Subcutaneous adipose tissue (tissue), 4 donors: ENCODE measurements around the gene LETM1. TPM values are rescaled to one million over a fixed set of nuclear protein-coding genes. Genes with fewer than 3 reads are reported as not detected.

Experiments used
- total RNA-seq, 4 donors: library from RNA; depleted of rRNA; stranded (reverse); fragments of >200 nt; gene quantifications; one replicate each; pipeline ENCODE4 v1.1.0, GENCODE V29; 2016
- TF ChIP-seq, protein P1 (sequence below): fragments of 450-650 bp; IDR thresholded peaks from one replicate; pipeline ENCODE4 v1.5.1; 2016; ENCODE audit warnings: low read depth, mild to moderate bottlenecking, control low read depth, antibody characterized with exemption, moderate library complexity

The LETM1 gene
- total RNA-seq, 4 donors from 2014 or later = 26.9 to 88.9 (median 30.0) TPM

DNA sequence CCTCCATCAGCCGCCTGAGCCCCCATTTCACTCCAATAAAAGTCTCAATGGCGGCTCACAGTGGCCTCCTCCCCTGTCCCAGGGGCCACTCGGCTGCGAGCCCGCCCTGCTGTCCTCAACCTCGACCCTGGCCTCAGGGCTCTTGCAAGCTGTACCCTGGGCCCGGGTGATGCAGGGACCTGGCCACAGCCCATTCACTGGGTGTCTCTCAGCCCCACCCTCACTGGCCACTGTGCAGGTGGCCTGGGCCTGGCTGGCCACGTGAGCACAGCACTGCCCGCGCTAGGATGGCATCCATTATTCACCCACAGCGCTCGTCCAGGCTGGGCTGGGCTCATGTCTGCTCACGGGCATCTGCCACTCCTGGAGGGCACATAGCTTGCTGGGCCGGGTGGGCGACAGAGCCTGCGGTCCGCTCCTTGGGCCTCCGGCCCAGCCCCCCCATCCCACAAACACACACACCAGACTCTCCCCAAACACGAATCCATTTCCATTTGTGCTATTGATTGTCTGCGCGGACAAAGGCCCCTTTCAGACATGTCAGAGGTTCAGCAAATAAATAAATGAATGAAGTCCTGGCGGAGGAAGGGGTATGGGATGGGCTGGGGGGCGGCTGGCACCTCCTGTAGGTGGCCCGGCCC is 79.3 kb downstream of the LETM1 start:
- TF ChIP-seq, protein P1, sequence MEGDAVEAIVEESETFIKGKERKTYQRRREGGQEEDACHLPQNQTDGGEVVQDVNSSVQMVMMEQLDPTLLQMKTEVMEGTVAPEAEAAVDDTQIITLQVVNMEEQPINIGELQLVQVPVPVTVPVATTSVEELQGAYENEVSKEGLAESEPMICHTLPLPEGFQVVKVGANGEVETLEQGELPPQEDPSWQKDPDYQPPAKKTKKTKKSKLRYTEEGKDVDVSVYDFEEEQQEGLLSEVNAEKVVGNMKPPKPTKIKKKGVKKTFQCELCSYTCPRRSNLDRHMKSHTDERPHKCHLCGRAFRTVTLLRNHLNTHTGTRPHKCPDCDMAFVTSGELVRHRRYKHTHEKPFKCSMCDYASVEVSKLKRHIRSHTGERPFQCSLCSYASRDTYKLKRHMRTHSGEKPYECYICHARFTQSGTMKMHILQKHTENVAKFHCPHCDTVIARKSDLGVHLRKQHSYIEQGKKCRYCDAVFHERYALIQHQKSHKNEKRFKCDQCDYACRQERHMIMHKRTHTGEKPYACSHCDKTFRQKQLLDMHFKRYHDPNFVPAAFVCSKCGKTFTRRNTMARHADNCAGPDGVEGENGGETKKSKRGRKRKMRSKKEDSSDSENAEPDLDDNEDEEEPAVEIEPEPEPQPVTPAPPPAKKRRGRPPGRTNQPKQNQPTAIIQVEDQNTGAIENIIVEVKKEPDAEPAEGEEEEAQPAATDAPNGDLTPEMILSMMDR = no peak

DNA sequence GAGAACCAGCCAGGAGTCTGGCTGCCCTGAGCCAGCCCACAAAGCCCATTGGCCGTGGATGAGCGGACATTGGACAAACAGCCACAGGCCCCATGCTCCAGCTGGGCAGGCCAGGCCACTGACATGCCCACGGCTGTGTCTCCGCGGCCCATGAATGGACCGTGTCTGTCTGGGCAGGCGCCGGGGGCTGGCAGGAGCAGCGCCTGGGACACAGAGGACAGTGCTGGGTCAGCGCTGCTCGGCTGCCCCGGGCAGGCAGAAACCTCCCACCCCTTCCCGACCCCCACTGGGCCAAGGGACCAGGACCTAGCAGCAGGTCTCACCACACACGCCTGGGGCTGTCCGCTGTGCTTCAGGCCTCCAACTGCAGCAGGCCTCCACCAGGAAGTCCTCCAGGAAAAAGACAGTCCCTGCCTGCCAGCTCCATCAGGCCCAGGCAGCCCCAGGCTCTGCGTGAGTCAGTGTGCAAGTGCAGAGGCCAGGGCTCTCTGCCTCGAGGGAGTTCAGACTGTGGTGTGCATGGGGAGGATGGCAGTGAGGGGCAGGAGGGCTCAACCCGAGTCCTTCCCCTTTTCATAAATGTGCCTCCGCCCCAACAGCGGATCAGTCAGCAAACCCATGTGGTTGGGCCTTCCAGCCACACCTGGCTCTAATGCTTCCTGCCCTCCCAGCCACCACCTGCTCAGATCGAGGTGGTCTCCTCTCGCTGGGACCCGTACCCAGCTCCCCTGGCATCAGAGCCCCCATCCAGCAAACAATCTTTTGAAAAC is 80.0 kb downstream of the LETM1 start:
- TF ChIP-seq, protein P1 = no peak

DNA sequence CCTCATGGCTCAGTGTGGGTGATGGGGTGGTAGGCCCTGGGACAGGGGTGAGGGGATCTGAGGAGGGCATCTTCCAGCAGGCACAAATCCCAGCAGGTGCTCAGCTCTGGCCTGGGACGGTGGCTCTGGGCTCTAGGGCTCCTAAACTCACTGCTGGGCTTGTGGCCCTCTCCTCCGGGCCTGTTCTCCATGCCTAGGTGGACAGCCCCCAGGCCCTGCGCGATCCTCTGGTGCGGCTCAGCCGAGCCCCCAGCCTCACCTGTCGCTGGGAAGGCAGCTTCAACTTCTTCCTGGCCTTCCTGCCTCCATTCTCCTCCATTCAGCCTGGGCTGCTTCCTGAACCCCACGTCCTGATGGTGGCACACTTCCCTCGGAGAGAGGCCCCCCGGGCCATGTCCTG is 82.2 kb downstream of the LETM1 start:
- TF ChIP-seq, protein P1 = no peak

DNA sequence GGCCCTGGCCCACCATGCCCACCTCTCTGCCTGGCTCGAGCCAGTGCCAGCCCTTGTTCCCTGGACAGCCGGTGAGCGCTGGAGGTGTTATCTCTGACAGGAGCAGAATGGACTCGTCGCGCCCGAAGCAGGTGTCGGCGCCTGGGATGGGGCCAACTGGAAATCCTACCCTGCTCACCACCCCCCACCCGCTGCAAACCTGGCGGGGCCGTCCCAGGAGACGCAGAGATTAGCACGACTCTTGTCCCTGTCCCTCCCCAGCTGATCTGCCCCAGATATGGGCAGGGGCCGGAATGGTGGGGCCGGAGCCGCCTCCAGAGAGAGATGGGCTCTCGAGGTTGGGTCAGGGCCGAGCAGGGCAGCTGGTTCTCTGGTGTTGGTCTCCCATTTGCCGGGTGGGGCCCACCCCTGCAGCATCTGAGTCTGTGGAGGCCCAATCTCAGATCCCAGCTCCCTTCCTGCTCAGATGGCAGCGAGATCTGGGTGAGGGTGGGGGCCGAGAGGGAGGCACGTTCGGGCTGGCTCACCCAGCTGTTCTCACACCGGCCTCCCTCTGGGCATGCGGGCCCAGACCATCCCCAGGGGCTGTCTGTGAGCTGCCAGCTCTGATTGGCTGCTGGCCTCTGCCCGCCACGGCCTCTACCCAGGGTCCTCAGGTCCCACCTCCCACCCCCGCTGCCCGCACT is 83.0 kb downstream of the LETM1 start:
- TF ChIP-seq, protein P1 = no peak

DNA sequence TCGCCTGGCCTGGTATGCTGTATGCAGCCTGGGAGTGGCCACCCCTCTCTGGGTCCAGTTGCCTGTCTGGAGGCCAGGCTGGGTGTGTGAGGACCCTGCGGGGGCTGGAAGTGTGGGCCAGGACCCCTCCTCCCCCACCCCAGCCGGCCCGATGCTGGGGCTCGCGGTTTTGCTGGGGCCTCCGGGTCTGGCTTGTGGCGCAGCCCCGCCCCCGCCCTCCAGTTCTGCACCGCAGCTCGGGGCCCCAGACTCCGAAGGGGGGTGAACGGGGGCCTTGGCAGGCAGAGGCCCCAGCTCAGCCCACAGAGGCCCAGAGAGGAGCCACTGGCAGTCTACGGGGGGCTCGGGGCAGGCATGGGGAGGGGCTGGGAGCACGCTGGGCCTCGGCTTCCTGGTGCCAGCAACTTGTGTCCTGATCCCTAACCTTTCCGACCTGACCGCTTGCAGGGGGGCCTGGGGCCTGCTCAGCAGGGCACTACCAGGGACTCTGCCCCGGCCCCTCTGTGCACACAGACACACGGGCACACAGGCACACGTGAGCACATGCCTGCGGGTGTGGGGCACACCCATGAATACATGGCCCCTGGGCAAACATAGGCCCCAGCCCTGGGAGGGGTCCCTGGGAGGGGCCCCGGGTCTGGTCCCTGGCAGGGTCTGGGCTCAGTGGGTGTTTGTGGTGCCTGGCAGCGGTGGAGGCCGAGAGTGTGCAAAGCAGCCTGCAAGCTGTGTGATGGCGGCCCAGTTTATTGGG is 84.2 kb downstream of the LETM1 start:
- TF ChIP-seq, protein P1 = no peak

DNA sequence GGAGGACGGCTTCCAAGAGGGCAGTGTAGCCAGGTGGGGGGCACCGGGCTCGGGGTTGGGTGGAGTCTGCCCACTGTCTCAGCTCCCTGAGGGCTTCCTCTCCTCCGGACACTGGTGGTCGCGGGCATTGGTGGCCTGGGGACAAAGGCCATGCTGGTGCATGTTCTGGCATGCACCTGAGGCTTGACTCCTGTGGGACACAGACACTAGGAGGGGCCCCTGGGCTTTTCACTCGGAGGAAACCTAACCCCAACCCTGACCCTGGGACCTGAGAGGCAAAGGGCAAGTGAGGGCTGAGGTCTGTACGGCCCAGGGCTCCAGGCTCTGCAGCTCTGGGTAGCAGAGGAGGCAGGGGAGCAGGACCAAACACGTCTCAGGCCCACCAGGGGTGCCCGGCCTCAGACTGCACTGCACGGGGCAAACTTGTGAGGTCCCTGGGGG is 85.1 kb downstream of the LETM1 start:
- TF ChIP-seq, protein P1 = no peak
